CD4-positive, alpha-beta T cell treated with Interleukin-10 for 1 hour (primary cell): ENCODE results near the gene PTDSS2.
"Not testable (repeated sequence)": the region's sequence is repeated elsewhere in the genome, so short reads cannot be mapped to it uniquely, and the experiment has no call there.

ENCODE experiments used
- DNase-seq: peaks from one replicate; pipeline ENCODE4 v3.0.0-alpha.2; 2020

Gene PTDSS2

DNA sequence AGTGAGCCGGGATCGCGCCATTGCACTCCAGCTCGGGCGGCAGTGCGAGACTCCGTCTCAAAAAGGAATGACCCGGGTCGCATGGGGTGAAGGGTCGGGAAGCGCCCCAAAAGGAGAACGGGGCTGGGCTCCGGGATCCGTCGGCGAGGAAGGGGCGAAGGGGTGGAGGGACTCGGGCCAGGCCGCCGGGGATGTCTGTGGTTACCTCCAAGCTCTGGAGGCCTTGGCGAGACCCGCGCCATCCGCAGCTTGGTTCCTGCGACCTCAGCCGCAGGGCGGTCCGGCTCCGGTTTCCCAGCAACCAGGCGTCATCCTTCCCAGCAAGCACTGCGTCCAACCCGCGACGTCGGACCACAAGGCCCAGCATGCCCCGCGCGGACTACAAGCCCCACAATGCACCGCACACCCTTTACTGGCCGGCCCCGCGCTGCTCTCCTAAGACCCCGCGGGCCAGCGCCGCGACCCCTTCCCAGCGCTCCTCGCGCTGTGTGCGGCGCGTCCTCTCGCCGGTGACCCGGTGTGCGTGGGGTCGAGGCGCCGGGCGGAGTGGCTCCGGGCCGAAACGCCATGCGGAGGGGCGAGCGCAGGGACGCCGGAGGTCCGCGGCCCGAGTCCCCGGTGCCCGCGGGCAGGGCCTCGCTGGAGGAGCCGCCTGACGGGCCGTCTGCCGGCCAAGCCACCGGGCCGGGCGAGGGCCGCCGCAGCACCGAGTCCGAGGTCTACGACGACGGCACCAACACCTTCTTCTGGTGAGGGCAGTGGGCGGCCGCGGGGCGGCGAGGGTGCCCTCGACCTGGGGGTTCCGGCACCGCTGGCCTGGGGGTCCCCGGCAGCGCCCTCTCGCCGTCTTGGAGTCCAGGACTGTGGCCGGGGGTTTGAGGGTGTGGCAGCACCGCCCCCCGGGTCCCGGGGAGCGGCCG, at the start of gene PTDSS2:
TSS of gene PTDSS2 (plus strand) at position 391 of the 920 bp plus-strand sequence. CDS start at position 568, 177 bp downstream.
- peak; percentile 94 for DNase-seq

- not testable (repeated sequence) for DNase-seq
Measured at GRCh38 chr11:401196-401595, 48.9 kb upstream of the PTDSS2 start.

GRCh38 chr11:403021-403760, 46.9 kb upstream of the PTDSS2 start:
- DNase-seq = no peak

GRCh38 chr11:403761-404431, 46.2 kb upstream of the PTDSS2 start:
- no peak for DNase-seq

DNA sequence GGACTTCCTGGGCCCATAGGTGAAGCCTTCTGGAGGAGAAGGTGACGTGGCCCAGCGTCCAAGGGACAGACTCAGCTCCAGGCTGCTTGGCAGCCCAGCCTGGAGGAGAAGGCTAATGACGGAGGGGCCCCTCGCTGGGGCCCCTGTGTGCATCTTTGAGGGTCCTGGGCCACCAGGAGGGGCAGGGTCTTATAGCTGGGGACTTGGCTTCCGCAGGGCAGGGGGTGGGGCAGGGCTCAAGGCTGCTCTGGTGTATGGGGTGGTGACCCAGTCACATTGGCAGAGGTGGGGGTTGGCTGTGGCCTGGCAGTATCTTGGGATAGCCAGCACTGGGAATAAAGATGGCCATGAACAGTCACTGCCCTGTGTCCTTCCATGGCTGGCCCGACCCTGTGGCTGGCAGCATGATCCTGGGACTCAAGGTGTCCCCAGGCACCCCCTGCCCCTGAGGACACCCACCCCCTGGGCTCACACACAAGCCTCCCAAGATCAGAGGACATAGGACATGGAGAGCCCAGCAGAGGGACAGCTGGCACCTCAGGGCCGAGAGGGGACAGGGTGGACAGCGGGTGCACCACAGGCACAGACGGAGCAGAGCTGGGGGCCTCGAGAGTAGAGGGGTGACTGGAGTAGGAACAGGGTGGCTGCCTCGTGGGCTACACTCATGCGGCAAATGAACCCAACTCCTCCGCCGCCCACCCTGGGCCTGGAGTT, 45.4 kb upstream of the PTDSS2 start:
- no peak for DNase-seq

- DNase-seq = no peak
Measured at GRCh38 chr11:405323-405953, 44.6 kb upstream of the PTDSS2 start.

- DNase-seq = no peak
Measured at GRCh38 chr11:405954-406795, 43.9 kb upstream of the PTDSS2 start.

DNA sequence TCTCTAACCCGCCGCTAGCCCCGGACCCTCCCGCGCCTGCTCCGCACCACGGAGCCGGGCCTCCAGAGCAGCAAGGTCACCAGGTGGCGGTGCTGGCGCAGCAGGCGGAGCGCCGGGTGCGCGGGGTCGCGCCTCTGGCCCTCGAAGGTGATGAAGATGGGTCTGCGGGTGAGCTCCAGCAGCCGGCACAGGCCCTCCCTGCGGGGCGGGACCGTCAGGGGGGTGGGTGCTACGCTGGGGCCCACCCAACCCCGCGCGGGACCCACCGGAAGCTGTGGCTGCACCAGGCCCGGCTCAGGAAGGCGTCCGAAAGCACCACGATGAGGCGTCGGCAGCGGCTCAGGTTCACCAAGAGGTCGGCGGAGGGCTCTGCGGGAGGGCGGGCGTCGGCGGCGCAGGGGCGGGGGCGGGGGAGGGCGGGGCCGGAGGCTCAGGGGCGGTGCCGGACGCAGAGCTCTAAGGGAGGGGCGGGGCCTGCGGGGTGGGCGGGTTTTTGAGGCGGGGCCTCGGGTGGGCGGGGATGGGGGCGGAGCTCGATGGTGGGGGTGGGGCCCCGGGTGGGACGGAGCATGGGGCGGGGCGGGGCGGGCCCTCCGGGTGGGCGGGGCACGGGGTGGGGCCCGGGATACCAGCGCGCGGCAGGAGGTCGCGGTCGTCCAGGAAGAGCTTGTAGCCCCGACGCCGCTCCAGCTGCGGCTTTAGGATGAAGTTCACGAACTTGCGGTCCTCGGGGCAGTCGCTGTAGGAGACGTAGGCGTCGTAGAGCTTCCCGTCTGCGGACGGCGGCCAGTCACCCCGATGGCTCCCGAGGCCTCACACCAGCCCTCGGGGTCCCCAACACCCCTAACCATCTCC, 43.1 kb upstream of the PTDSS2 start:
- DNase-seq = peak; percentile 96

- no peak for DNase-seq
Measured at GRCh38 chr11:407651-408123, 42.4 kb upstream of the PTDSS2 start.

- no peak for DNase-seq
Measured at GRCh38 chr11:408154-409007, 41.7 kb upstream of the PTDSS2 start.

- no peak for DNase-seq
Measured at GRCh38 chr11:409008-409599, 41.0 kb upstream of the PTDSS2 start.

DNA sequence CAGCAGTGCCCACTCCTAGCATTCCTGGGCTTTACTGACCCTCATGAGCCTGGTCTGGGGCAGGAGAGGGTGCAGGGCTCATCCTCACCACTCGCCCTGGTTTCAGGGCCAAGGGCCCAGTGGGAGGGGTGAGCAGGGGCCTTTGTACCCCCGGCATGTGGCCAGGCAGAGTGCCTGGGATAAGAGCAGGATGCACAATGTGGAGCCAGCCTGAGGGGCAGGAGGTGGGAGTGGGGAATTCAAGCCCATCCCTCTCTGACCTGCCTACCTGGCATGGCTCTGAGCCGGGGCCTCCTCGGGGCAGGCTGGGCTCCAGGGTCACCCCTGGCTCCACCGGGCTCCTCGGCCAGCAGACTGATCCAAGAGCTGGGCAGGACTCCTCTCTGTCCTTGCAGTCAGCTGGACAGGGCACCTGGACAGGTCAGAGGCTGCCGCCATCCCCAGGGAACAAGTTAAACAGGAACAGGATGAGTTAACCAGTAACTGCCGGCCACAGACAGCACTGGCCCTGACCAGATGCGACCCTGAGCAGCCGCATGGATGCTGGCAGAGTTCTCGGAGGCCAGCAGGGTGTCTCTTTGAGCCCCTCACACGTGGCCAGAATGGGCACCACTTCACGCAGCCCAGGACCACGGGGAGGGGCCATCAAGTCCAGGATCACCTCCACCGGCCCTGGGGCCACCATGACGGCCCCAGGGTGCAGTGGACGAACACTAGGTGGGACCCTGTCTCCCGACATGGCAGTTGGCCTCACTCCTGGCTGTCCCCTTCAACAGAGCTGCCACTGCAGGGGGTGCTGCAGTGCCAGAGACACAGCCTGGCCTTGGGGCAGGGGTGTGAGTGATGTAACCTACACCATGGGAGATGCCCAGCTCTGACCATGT, 40.2 kb upstream of the PTDSS2 start:
- DNase-seq = no peak

GRCh38 chr11:410711-411110, 39.4 kb upstream of the PTDSS2 start:
- DNase-seq = not testable (repeated sequence)

DNA sequence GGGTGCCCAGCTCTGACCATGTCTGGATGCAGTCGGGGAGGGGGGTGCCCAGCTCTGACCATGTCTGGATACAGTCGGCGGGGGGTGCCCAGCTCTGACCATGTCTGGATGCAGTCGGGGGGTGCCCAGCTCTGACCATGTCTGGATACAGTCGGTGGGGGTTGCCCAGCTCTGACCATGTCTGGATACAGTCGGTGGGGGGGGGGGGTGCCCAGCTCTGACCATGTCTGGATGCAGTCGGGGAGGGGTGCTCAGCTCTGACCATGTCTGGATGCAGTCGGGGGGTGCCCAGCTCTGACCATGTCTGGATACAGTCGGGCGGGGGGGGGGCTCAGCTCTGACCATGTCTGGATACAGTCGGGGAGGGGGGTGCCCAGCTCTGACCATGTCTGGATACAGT, 38.6 kb upstream of the PTDSS2 start:
- DNase-seq = not testable (repeated sequence)

- DNase-seq = no peak
Measured at GRCh38 chr11:412641-413119, 37.4 kb upstream of the PTDSS2 start.

GRCh38 chr11:413120-414081, 36.7 kb upstream of the PTDSS2 start:
- no peak for DNase-seq
